AG04449 (cell line): ENCODE data around the gene LPP.

ENCODE experiments used
- CTCF ChIA-PET: fragments of 350-600 bp; formaldehyde crosslinking; extraction: SDS; loops from one replicate; lab custom pipeline; 2021; ENCODE audit warnings: antibody characterized with exemption; lab: Yijun Ruan, JAX
- POLR2A ChIA-PET: fragments of 400-600, 350-600 bp; formaldehyde crosslinking; extraction: SDS; loops from one replicate; lab custom pipeline; 2020; ENCODE audit warnings: antibody characterized with exemption, inconsistent platforms; lab: Yijun Ruan, JAX
- DNase-seq: peaks from one replicate; pipeline ENCODE4 v3.0.0-alpha.2; 2010; ENCODE audit warnings: low read depth, low spot score
- H3K4me3 ChIP-seq: 2 replicates; pipeline ENCODE4 v1.5.1; 2011; ENCODE audit warnings: low read depth, mild to moderate bottlenecking, control low read depth, low read length
- TF ChIP-seq, protein P1 (sequence below): IDR thresholded peaks from one replicate; pipeline ENCODE4 v1.5.1; 2011; ENCODE audit warnings: mild to moderate bottlenecking, moderate library complexity, low read length, control low read depth, inconsistent platforms; ENCODE audit not compliant: insufficient read depth; ENCODE audit errors: missing control alignments

LPP gene

GRCh38 chr3:188284455-188285212 is 130.7 kb downstream of the LPP start:
- ChIA-PET CTCF (interaction anchor here (0.8 to 2.6 kb wide), 6 partner anchors 13 to 670 kb away, joined by 3 to 15 read pairs (median 3); no protein-coding TSS in a partner anchor), POLR2A (interaction anchor here (0.7 to 1.2 kb wide), 4 partner anchors 9 to 13 kb away, joined by 3 to 4 read pairs (median 4); no protein-coding TSS in a partner anchor)
- TF ChIP-seq, protein P1, sequence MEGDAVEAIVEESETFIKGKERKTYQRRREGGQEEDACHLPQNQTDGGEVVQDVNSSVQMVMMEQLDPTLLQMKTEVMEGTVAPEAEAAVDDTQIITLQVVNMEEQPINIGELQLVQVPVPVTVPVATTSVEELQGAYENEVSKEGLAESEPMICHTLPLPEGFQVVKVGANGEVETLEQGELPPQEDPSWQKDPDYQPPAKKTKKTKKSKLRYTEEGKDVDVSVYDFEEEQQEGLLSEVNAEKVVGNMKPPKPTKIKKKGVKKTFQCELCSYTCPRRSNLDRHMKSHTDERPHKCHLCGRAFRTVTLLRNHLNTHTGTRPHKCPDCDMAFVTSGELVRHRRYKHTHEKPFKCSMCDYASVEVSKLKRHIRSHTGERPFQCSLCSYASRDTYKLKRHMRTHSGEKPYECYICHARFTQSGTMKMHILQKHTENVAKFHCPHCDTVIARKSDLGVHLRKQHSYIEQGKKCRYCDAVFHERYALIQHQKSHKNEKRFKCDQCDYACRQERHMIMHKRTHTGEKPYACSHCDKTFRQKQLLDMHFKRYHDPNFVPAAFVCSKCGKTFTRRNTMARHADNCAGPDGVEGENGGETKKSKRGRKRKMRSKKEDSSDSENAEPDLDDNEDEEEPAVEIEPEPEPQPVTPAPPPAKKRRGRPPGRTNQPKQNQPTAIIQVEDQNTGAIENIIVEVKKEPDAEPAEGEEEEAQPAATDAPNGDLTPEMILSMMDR = no peak
- H3K4me3 ChIP-seq = no peak overlapping the region
- DNase-seq = no peak

DNA sequence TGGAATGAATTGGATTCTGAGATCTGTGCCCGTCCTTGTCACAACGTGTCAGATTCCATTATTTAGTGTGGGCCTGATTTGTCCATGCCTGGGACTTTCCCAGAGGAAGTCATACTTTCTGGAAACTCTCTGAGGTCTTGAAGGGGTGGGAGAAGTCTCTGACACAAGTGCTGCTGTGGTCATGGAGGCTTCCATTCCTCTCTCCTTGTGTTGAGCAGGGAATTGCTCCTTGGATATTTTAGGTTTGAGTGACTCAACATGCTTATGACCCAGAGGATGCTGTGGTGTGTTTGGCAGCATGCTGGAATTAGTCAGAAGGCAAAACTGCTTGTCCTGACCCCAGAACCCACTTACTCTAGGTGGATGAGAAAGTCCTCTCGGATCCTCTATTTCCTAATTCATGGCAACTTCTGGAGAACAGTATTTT is 132.1 kb downstream of the LPP start:
- ChIA-PET CTCF (interaction anchor here (0.9 to 3.6 kb wide), 3 partner anchors 538 to 546 kb away, joined by 3 to 24 read pairs (median 15); no protein-coding TSS in a partner anchor), POLR2A (no interaction called here)
- H3K4me3 ChIP-seq = no peak overlapping the region
- peak; percentile 99 for DNase-seq
- TF ChIP-seq, protein P1 = no peak

- ChIA-PET POLR2A (no interaction called here), CTCF (interaction anchor here (1.0 to 3.6 kb wide), 2 partner anchors 547 to 669 kb away, joined by 3 to 24 read pairs; no protein-coding TSS in a partner anchor)
- no peak for DNase-seq
- no peak overlapping the region for H3K4me3 ChIP-seq
- TF ChIP-seq, protein P1 = no peak
Measured at GRCh38 chr3:188287339-188287738, 133.4 kb downstream of the LPP start.

- ChIA-PET POLR2A (no interaction called here), CTCF (interaction anchor here (0.8 to 3.6 kb wide), 3 partner anchors 541 to 669 kb away, joined by 3 to 24 read pairs (median 4); no protein-coding TSS in a partner anchor)
- H3K4me3 ChIP-seq = no peak overlapping the region
- TF ChIP-seq, protein P1 = no peak
- DNase-seq = no peak
Measured at GRCh38 chr3:188287762-188288505, 134.0 kb downstream of the LPP start.

GRCh38 chr3:188292251-188292650 is 138.3 kb downstream of the LPP start:
- no peak for DNase-seq
- H3K4me3 ChIP-seq = no peak overlapping the region
- CTCF ChIA-PET = interaction anchor here (1.7 kb wide), 2 partner anchors 9 to 551 kb away, joined by 4 to 9 read pairs; no protein-coding TSS in a partner anchor
- POLR2A ChIA-PET = no interaction called here
- TF ChIP-seq, protein P1 = no peak
